Measurements from ENCODE around the gene NDST3.

Gene NDST3

GRCh38 chr4:118034053-118034785, at the start of gene NDST3:
Gene NDST3 (plus strand): TSS chr4:118034486. CDS start chr4:118053911, 19,425 bp downstream.
- no peak for TF ChIP-seq EZH2 (IDR thresholded peaks at IDR 0.05; ENCODE audit: borderline replicate concordance, low read depth, low read length, severe bottlenecking)
- TF ChIP-seq, protein P1, sequence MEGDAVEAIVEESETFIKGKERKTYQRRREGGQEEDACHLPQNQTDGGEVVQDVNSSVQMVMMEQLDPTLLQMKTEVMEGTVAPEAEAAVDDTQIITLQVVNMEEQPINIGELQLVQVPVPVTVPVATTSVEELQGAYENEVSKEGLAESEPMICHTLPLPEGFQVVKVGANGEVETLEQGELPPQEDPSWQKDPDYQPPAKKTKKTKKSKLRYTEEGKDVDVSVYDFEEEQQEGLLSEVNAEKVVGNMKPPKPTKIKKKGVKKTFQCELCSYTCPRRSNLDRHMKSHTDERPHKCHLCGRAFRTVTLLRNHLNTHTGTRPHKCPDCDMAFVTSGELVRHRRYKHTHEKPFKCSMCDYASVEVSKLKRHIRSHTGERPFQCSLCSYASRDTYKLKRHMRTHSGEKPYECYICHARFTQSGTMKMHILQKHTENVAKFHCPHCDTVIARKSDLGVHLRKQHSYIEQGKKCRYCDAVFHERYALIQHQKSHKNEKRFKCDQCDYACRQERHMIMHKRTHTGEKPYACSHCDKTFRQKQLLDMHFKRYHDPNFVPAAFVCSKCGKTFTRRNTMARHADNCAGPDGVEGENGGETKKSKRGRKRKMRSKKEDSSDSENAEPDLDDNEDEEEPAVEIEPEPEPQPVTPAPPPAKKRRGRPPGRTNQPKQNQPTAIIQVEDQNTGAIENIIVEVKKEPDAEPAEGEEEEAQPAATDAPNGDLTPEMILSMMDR (IDR thresholded peaks at IDR 0.05; ENCODE audit: borderline replicate concordance, extremely low read depth, low read length, poor library complexity, severe bottlenecking) = peak; percentile 98
- H3K27me3 ChIP-seq (ENCODE audit: insufficient read depth, low read length, poor library complexity) = no peaks in the 10 kb centered on the region
- ATAC-seq (ENCODE audit: insufficient read depth, low read depth) = peak; percentile 80
- peak within 1 kb of the TSS; percentile 44 to 58 for H3K4me3 ChIP-seq (ENCODE audit: low read depth in 1 of 2, low read length in 2 of 2)
- peak within 1 kb of the TSS; percentile 64 for H3K4me2 ChIP-seq (ENCODE audit: insufficient read depth, low read length)
- H3K4me1 ChIP-seq (ENCODE audit: insufficient read depth, low read length) = peaks cover 58% of the 10 kb centered on the region
- no peaks in the 10 kb centered on the region for H3K9me3 ChIP-seq (ENCODE audit: insufficient read depth, low read length, severe bottlenecking)
- DNase-seq = peak; percentile 92
- peak within 1 kb of the TSS; percentile 91 for H3K27ac ChIP-seq (ENCODE audit: low read length)
- H3K79me2 ChIP-seq (ENCODE audit: insufficient read depth, low read length) = peaks cover 72% of the 10 kb centered on the region
- peak within 1 kb of the TSS; percentile 86 for H2AFZ ChIP-seq (ENCODE audit: low read depth, low read length)
- peak within 1 kb of the TSS; percentile 97 for H3K9ac ChIP-seq (ENCODE audit: low read depth, low read length)
- H4K20me1 ChIP-seq (ENCODE audit: insufficient read depth, low read length) = no peaks in the 10 kb centered on the region
- H3K36me3 ChIP-seq (ENCODE audit: insufficient read depth, low read length) = peaks cover 29% of the 10 kb centered on the region

GRCh38 chr4:117986321-117986720, 48.0 kb upstream of the NDST3 start:
- H3K9ac ChIP-seq (ENCODE audit: low read depth, low read length) = no peak overlapping the region; the same call in 1 of the 2 replicates
- no peaks in the 10 kb centered on the region for H3K79me2 ChIP-seq (ENCODE audit: insufficient read depth, low read length)
- DNase-seq = peak; percentile 59
- peak; percentile 32 for ATAC-seq (ENCODE audit: insufficient read depth, low read depth)
- H3K36me3 ChIP-seq (ENCODE audit: insufficient read depth, low read length) = no peaks in the 10 kb centered on the region; the same call in 1 of the 2 replicates
- peaks cover 72% of the 10 kb centered on the region for H3K4me1 ChIP-seq (ENCODE audit: insufficient read depth, low read length)
- H2AFZ ChIP-seq (ENCODE audit: low read depth, low read length) = peak overlapping the region; percentile 16
- peak overlapping the region; percentile 100 for H3K27ac ChIP-seq (ENCODE audit: low read length)
- H3K4me2 ChIP-seq (ENCODE audit: insufficient read depth, low read length) = no peak overlapping the region
- H3K9me3 ChIP-seq (ENCODE audit: insufficient read depth, low read length, severe bottlenecking) = peaks cover 5% of the 10 kb centered on the region
- H4K20me1 ChIP-seq (ENCODE audit: insufficient read depth, low read length) = no peaks in the 10 kb centered on the region
- TF ChIP-seq EZH2 (IDR thresholded peaks at IDR 0.05; ENCODE audit: borderline replicate concordance, low read depth, low read length, severe bottlenecking) = no peak
- TF ChIP-seq, protein P1 (IDR thresholded peaks at IDR 0.05; ENCODE audit: borderline replicate concordance, extremely low read depth, low read length, poor library complexity, severe bottlenecking) = no peak
- no peaks in the 10 kb centered on the region for H3K27me3 ChIP-seq (ENCODE audit: insufficient read depth, low read length, poor library complexity)
- H3K4me3 ChIP-seq (ENCODE audit: low read depth in 1 of 2, low read length in 2 of 2) = no peak overlapping the region

DNA sequence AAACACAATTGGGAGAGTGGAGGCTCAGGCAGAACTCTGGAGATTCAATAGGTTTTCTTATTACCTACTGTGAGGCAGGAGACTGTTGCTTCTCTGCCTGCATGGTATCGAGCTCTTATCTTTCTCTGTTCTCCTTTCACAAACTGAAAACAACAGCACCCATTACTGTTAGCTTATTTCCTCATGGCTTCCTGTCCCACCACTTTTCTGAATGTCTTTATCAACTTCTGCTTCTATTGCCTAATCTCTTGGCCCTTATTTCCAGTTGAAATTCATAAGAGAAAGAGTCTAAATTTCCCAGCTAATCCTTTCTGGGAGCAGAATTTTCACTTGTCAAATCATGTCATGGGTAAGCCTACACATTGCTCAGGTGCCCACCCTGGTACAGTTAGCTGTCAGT, 46.8 kb upstream of the NDST3 start:
- Histone ChIP-seq H3K9ac (ENCODE audit: low read depth, low read length) (peak overlapping the region; percentile 1; the same call in 1 of the 2 replicates), H3K79me2 (ENCODE audit: insufficient read depth, low read length) (no peaks in the 10 kb centered on the region), H3K27me3 (ENCODE audit: insufficient read depth, low read length, poor library complexity) (no peaks in the 10 kb centered on the region), H3K4me3 (ENCODE audit: low read depth in 1 of 2, low read length in 2 of 2) (no peak overlapping the region), H2AFZ (ENCODE audit: low read depth, low read length) (peak overlapping the region; percentile 61), H3K9me3 (ENCODE audit: insufficient read depth, low read length, severe bottlenecking) (no peaks in the 10 kb centered on the region), H3K4me1 (ENCODE audit: insufficient read depth, low read length) (peaks cover 65% of the 10 kb centered on the region), H3K27ac (ENCODE audit: low read length) (peak overlapping the region; percentile 100), H3K4me2 (ENCODE audit: insufficient read depth, low read length) (no peak overlapping the region), H3K36me3 (ENCODE audit: insufficient read depth, low read length) (no peaks in the 10 kb centered on the region), H4K20me1 (ENCODE audit: insufficient read depth, low read length) (no peaks in the 10 kb centered on the region)
- ATAC-seq (ENCODE audit: insufficient read depth, low read depth) (no peak), DNase-seq (no peak)
- TF ChIP-seq, protein P1 (IDR thresholded peaks at IDR 0.05; ENCODE audit: borderline replicate concordance, extremely low read depth, low read length, poor library complexity, severe bottlenecking) = no peak
- TF ChIP-seq EZH2 (IDR thresholded peaks at IDR 0.05; ENCODE audit: borderline replicate concordance, low read depth, low read length, severe bottlenecking) = no peak

Measured in DND-41 (cell line).